Activated T-helper 1 cell treated with anti-CD3 and anti-CD28 coated beads, Interleukin-2, amount 50 U/mL, for 16 hours (primary cell): ENCODE results near the gene ATP6V1D.
"Not testable (repeated sequence)": the region's sequence is repeated elsewhere in the genome, so short reads cannot be mapped to it uniquely, and the experiment has no call there.

Source experiments
- DNase-seq, 2 donors: peaks; one replicate each; pipeline ENCODE4 v3.0.0-alpha.2; 2020; ENCODE audit warnings: low read depth in 1 of 2, low spot score in 1 of 2

ATP6V1D gene

GRCh38 chr14:67371247-67372148 lies 11.9 kb upstream of the ATP6V1D start:
- no peak for DNase-seq

- no peak for DNase-seq
These were observed 11.2 kb upstream of the ATP6V1D start for GRCh38 chr14:67370830-67371229.

- DNase-seq: no peak
These were observed 5.9 kb upstream of the ATP6V1D start for GRCh38 chr14:67365476-67365875.

GRCh38 chr14:67360470-67361206 lies 1.0 kb upstream of the ATP6V1D start:
- DNase-seq: no peak

GRCh38 chr14:67358924-67359774 lies 455 bp downstream of the ATP6V1D start:
- DNase-seq: no peak

GRCh38 chr14:67357969-67358354 lies 1.6 kb downstream of the ATP6V1D start:
- no peak for DNase-seq

- no peak for DNase-seq
These were observed 2.2 kb downstream of the ATP6V1D start for GRCh38 chr14:67357186-67357968.

- DNase-seq: no peak
These were observed 7.5 kb downstream of the ATP6V1D start for GRCh38 chr14:67352055-67352454.

- no peak for DNase-seq
These were observed 14.0 kb downstream of the ATP6V1D start for GRCh38 chr14:67345583-67345982.

- no peak for DNase-seq
These were observed 15.9 kb downstream of the ATP6V1D start for GRCh38 chr14:67343601-67344230.

- DNase-seq: not testable (repeated sequence)
These were observed 18.4 kb downstream of the ATP6V1D start for GRCh38 chr14:67341231-67341630.

- DNase-seq: no peak
These were observed 23.8 kb downstream of the ATP6V1D start for GRCh38 chr14:67335781-67336180.

GRCh38 chr14:67332468-67332867 lies 27.1 kb downstream of the ATP6V1D start:
- no peak for DNase-seq

- DNase-seq: no peak
These were observed 28.1 kb downstream of the ATP6V1D start for GRCh38 chr14:67331368-67332125.

GRCh38 chr14:67329666-67330065 lies 29.9 kb downstream of the ATP6V1D start:
- not testable (repeated sequence) for DNase-seq

GRCh38 chr14:67319142-67319541 lies 40.5 kb downstream of the ATP6V1D start:
- no peak for DNase-seq

- DNase-seq: no peak
These were observed 41.8 kb downstream of the ATP6V1D start for GRCh38 chr14:67317822-67318221.

GRCh38 chr14:67313153-67313552 lies 46.5 kb downstream of the ATP6V1D start:
- no peak for DNase-seq

GRCh38 chr14:67311868-67312267 lies 47.7 kb downstream of the ATP6V1D start:
- no peak for DNase-seq
